Measurements from ENCODE around the gene HERC2.

The HERC2 gene

DNA sequence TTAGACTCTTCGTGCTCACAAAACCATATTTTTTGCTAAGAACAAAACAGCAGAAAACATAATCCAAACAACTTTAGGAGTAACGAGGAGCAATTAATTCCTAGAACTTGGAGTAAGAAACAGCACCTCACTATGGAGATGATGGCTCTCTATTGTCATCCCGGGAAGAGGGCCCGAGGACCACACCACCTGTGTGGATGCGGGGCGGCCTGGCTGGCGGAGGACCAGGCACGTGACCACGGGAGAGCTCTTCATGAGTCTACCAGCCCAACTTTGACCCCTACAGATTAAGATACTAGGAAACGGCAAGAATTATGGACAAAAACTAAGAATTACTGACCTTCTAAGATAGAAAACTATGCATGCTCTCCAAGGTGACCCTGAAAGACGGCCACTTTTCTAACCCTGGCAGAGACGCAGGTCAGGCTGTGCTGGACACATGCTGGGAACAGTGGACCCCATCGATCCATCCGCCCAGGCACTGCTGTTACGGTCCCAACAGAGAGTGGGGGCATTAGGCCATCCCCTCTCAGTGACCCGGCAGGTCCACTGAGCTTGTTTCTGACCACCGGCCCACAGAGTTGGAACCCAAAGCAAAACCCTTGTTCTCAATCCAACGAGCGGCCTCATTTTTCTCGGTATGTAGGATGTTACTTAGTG lies 209.7 kb downstream of the HERC2 start:
- no peak for DNase-seq

DNA sequence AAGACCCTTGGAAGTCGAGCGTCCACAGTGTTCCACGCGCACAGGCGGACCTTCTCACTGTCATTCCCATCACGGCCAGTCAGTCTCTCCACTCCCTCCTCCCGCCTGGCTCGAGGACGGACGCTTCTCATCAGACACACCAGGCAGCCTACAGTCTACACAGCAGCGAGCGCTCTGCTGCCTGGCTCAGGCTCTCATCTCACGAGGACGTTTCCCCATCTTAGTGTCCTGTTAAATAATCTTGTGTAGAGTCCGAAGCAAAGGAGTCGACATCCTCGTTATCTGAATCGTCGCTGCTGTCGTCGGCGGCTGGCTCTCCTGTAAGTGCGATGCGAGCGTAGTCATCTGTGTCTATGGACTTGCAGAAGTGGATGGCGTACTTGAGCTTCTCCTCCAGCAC lies 210.4 kb downstream of the HERC2 start:
- no peak for DNase-seq

DNA sequence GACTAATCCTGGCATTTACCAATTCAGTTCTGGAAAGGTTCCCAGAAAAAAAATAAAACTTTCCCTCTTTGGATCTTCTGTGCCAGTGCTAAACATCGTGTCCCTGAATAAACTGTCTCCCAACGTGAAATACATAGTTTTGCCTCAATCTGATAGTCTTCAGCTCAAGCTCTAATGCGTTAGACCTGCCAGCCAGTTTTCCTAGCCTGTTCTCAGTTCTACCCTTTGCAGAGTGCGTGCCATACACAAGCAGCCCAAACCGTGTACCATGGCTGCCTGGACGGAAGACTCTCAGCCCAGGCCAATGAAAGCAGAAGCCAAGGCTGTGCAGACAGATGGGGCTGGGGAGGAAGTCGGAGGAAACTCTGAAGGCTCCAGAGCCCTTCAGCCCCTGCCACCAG lies 211.5 kb downstream of the HERC2 start:
- DNase-seq = no peak

DNA sequence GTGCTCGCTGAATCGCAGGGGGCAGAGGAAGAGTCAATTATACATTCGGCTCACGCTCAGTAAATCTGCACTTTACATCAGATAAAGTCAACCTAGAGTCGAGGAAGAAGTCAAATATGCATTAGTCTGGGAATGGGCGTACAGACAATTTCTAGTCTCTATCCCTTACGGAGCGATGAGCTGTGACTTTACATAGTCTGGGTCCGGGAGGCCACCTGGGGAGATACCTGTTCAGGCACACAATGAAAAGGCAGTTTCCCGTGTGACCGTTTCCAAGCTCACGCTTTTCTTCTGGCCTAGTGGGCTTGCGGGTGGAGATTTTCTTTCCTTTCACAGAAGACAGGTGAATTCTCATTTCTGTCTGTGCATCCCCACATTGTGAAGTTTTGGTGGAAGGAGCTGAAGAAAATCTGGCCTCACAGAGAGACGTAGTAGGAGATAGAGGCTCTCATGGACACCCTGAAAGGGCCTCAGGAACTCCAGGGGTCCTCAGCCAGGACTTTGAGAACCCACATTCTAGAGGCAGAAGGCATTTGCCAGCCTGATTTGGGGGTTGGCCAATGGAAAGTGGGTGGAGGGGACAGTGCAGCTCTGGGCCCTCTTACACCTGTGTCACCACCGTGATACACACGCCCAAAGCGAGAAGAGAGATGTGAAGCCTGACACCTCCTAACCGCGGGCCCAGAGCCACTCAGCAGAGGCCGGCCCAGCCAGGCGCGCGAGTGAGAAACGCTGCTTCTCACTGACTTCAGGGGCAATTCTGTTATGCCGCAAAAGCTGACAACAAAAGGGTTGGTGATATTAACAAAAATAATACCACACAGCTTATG lies 212.1 kb downstream of the HERC2 start:
- no peak for DNase-seq

DNA sequence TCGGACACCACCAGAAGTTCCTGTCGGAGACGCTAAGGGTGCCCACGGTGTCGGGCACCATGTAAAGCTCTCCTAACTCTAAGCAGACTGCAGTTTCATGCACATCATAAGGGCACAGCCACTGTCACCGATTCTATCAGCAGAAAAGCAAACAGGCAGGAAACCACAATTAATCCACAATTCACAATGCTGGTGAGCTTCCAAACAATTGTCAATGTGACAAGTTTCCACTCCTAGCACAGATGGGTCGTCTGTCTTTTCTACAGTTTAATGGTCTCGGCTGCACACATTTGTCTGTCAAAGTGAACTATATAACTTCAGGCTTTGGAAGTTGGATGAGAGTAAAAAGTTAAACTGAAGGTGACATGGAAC lies 214.1 kb downstream of the HERC2 start:
- no peak for DNase-seq

DNA sequence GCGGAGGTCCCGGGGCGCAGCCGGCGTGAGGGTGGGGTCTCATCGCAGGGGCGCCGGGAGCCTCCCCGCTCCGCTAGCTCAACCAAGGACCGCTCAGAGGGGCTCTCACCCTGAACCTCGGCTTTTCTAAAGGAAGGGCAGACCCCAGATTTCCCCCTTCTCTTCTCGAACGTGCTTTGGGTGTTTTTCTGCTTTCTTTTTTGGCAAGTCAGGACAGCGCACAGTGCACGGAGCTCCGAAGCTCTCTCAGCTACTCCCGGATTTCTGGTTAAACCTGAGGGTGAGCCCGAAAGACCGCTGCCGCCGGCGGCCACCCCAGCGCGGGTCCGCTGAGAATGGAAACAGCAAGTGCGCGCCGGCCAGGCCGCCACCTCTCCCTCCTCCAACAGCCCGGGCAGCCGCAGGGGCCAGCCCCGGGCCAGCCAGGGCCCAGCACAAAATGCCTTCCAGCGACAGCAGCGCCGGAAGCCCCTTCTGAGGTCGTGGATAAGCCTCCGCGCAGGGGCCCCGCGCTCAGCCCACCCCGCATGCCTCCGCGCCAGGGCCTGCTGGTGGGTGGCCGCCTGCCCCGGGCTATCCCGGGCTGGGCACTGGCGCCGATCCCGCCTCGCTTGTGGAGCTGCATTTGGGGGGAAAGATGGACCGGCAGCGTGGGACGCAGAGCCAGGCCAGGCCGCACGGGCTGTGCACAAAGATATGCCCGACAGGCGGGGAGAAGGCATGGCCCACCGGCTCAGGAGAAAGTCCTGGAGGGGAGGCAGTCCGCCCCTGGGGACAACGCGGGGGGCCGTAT lies 214.7 kb downstream of the HERC2 start:
- DNase-seq = no peak

DNA sequence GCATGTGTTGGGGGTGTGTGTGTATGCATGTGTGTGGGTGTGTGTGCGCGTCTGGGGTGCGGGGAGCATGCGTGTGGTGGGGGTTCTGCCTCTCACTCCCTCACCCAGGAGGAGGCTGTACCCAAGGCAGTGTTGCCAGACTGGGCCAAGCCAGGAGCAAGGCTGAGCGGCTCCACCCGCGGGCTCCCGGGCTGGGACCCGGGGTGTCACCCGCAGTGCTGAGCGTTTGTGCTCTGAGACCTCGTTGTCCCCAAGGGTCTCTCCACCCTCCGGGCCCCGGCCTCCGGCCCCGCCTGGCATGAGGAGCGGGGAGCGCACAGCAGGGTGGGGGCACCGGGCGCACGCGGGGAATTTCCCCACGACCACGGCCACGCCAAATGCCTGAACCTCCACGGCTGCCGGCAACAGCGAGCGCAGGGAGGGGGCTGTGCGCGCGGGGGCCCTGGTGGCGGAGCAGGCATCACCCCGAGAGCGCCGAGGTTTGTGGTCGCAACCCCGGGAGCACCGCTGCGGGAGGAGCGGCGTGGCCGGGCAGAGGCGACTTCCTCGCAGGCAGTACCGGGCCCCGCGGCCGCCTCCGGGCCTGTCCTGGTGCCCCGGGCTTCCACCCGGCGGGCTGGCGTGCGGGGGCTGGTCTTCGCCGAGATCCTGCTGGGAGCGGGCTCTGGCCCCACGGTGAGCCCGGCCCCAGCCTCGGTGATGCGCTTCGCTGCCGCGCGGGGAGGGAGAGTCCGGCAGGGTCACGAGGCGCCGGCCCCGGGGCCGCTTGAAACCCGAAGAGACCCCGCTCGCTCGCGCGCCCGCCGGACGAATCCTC lies 215.5 kb downstream of the HERC2 start:
- DNase-seq = no peak

DNA sequence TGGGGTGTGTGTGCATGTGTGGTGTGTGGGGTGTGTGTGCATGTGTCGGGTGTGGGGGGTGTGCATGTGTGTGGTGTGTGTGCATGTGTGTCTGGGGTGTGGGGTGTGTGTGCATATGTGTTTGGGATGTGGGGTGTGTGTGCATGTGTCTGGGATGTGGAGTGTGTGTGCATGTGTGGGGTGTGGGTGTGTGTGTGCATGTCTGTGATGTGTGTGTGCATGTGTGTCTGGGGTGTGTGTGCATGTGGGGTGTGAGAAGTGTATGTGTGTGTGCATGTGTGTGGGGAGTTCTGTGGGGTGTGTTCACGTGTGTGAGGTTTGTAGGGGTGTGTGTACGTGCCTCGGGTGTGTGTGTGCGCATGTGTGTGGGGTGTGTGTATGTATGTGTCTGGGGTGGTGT lies 216.2 kb downstream of the HERC2 start:
- no peak for DNase-seq

DNA sequence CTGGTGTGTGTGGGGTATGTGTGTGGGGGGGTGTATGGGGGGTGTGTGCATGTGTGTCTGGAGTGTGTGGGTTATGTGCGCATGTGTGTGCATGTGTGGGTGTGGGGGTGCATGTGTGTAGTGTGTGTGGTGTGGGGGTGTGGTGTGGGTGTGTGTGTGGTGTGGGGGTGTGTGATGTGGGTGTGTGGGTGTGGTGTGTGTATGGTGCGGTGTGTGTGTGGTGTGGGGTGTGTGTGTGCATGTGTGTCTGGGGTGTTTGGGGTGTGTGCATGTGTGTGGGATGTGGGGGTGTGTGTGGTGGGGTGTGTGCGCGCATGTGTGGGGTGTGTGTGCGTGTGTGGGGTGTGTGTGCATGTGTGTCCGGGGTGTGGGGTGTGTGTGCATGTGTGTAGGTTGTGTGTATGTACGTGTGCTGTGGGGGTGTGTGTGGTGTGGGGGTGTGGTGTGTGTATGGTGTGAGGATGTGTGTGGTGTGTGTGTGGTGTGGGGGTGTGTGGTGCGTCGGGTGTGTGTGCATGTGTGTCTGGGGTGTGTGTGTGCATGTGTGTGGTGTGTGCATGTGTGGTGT lies 216.7 kb downstream of the HERC2 start:
- no peak for DNase-seq

DNA sequence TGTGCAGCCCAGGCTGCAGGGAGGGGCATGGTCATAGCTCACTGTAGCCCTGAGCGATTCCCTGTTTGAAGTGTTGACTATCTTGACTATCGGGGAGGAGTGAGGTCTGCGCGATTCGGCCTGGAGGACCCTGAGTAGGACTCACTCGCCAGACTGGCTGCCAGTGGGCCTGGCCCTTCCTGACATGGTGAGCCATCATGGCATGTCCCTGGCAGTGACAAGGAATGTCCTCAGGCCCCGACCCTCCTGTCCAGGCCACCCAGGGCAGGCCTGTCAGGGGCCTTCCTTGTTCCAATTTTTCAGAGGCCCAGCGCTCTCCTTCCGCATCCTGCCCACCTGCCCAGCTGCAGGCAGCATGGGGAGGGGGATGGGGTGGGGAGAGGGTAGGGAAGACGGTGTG lies 217.7 kb downstream of the HERC2 start:
- DNase-seq = no peak

DNA sequence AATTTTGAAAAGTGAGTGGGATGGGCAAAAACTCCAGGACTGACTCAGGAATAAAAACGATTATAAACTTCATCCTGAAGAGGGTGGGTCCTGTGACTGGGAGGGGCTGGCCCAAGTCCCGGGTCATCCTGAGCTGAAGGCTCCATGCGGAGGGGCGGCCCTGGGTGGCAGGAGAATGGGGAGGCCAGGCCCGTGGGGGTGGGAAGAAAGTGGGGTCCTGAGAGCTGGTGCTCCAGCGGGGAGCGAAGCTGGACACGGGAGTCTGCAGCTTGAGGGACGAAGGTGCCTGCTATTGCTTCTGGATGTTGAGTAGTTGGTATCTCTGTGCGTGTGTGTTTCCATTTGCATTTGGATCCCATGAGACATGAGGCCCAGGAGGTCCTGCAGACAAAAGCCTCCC lies 218.1 kb downstream of the HERC2 start:
- DNase-seq = no peak

DNA sequence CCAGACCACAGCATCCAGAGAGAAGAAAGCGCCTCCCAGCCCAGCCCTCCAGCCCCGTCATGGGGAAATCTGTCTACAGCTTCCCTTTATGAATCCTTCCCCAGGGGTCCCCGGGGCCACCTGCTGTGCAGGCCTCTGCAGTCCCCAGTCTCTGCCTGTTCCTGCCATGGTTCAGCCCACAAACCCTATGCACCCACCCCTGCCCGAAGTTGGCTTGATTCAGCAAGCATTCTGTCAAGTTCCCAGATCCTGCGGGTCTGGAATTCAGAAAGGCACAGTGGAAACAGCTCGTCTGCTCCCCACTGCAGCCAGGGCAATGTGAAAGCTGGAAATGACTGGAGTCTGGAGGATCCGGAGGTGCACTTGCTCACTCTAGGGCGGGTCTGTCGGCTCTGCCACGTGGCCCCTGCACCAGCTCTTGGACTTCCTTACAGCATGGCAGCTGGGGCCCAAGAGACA lies 220.0 kb downstream of the HERC2 start:
- no peak for DNase-seq

DNA sequence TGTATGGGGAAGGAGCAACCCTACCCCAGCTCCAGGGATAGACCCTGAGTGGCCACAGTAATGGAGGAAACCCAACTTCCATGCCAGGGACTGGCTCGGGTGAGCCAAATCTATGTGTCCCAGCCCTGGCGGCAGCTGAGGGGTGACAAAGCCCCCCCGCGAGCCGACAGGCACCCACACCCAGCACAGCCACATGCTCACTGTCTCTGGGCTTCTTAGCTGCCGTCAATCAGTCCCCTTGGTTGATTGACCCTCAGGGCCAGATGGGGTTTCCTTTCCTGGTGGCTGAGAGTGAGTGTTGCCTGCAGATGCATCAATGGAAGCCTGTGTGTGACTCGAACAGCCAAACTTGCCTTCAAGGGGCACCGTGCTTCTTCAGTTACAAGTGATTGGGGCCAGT lies 220.8 kb downstream of the HERC2 start:
- no peak for DNase-seq

DNA sequence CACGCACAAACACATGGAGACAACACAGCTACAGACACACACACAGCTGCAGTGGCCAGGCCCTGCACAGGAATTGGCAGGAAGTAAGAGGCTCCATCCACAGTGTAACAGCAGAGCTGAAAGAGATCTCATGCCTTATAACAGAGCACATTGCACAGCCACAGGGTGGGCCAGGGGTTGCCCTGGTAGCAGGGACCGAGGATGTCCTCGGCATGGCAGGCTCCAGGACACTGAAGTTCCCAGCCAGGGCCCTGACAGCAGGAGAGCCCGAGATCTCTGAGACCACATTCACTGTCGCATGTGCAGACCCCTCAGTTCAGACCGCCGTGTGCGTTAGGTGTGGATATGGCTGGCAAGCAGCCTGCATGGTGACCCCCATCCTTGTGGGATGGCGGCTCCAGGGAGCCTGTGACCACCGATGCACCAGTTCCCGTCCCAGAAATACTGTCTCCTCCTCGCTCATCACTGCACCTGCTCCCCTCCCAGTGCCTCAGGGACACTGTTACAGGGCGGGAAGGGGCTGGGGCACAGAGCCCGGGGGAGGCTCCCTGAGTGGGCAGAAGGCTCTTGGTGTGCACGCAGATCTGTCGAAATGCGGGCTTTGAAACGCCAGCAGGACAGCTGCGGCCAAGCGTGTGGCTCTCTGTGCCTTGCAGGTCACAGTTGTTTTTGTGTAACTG lies 221.3 kb downstream of the HERC2 start:
- DNase-seq = no peak

DNA sequence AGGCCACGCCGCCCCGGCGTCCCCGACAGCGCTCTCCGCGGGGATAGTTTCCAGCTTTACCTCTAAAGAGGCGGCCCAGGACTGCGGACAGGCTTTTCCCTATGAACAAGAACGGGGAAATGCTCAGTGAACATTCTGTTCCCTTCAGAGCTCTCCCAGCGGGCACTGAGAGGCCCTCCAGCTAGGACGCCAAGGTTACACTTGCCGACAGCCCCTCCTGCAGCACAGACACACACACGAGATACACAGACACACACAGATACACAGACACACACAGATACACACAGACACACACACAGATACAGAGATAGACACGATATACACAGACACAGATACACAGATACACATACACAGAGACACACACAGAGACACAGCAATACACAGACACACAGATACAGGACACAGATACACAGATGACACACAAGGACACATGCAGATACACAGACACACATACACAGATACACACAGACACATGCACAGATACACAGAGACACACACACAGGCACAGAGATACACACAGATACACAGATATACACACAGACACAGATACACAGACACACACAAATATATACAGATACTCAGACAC lies 222.3 kb downstream of the HERC2 start:
- DNase-seq = no peak

DNA sequence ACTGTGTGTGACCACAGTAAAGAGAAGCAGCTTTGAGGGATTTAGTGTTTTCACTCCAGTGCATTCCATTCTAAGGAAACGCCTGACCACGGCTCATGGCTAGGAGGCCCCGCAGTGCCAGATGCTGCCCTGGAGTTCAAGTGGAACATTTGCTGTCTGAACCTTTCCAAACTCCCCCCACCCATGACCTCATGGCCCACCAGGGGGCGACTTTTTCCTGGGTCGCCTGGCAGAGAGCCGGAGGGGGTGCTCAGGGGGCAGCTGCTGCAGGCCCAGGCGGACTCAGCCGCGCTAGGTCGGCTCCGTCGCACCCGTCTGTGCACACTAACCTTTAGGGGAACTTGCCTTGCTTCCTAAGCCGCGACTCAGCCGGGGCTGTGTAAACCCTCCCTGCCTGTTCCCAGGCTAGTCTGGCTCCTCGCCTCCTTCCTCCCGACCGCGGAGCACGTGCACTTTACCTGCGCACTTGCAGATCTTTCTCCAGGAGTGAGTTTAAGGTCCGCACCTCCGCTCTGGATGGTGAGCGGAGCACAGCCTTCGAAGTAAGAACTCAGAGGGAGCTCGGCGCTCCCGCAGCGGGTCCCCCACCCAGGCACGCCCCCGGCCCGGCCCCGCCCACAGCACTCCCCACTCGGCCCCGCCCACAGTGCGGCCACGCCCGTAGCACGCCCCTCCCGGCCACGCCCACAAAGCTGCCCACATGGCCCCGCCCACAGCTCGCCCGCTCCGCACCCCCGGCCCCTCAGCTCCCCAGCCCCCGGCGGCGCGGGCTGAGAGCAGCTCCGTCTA lies 223.0 kb downstream of the HERC2 start, which contains the start of gene OCA2:
Gene OCA2 (minus strand): TSS at position 550 of the 789 bp plus-strand sequence. CDS start 17,441 bp downstream, outside the sequence.
- DNase-seq = peak; percentile 54

DNA sequence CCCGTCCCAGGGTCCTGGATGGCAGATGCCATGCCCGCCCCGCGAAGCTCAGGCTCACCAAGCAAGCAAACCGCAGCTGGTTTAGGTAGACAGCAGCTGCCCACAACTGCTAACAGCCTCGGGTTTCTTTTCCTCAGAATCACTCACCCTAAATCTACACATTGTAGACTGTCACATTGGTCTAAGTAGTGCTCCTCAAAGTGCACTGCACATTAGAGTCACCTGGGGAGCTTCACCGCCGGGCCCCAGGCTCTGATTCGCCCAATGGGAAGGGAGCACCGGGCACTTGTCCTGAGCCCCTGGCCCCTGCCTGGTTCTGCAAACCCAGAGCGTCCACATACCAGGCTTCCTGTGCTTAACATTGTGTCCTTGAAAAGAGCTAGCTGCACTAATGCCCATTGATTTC lies 223.6 kb downstream of the HERC2 start:
- no peak for DNase-seq

DNA sequence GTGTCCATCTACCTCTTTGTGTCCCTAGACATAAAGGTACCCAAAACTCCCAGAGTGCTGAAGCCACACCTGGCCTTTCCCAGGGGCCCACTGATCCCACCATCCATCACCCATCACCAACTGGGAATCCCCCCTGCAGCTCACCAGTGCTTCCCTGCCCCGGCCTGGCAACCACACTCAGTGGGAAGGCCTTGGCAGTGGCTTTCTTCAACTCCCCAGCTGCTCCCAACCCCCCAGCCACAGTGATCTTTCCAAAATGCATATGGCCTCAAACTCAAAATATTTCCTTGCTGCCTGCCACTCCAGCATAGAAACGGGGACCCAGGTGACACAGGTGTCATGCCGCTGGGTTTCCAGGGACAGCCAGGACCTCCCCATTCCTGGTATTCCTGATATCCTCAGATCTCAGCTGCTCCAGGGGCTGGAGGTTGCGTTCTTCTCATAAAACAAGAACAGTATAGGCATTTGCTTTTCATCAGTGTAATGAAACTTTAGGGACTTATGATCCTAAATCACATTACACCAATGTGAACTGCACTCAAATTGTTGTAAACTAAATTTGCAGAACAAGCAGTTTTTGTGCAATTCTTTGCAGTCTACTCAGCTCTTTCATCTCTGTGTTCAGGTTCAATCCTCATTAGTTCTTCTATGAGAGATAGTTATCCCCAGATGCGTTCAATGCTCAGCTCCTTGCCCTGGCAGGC lies 224.2 kb downstream of the HERC2 start:
- DNase-seq = no peak

DNA sequence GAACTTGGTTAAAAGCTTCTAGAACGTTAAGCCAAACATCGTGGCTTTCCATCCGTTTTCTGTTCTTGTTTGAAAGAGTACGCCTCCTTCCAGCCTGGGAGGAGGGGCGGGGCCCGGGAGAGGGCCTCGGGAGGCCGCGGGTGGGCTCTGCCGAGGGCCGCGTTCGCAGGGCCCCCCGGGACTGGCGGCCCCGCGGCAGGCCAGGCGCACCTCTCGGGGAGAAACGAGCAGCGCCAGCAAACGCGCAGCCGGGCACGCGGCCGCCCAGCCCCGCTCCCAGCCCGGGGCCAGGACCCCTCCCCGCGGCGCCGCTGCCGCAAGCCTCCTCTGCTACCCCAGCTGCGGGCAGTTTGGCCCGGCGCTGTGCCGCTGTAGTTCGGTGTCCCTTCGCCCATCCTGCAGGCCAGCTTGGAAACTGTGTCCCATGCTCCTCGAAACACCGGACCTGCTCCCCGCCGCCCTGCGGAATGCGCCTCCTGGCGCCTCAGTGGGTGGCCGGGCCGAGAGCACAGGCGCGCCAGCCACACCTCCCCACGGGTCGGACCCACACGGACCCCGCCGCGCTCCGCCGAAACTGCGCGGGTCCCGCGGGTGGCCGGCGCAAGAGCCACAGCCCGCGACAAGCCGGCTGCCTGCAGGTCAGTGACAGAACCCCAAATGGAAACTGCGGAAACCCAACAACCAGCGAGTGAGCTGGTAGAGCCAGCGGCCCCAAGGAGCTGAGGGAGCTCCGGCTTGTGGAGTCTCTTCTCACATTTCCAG lies 225.1 kb downstream of the HERC2 start:
- DNase-seq = no peak

All from fibroblast of skin of back (primary cell).